CD4-positive, alpha-beta T cell treated with Interleukin-2 at 100 ng/mL for 4 hours (primary cell): ENCODE results near the gene HPN.

Source experiments
- DNase-seq: peaks from one replicate; pipeline ENCODE4 v3.0.0-alpha.2; 2020; ENCODE audit warnings: low spot score

Gene HPN

DNA sequence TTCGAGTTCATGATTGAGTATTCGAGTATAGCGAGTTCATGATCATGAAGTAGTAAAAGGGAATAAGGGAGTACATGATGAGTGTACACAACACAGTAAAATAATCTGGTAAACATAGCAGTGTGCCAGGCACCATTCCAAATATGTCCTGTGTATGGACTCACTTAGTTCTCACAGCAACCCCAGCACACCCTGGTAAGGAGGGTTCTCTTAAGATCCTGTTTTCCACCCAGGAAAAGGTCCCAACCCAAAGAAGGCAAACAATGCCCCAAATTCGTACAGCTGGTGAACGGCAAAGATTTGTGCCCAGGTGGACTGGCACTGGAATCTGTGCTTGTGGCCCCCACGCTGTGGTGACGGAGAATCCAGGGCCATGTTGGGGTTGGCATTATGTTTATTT, 21.4 kb downstream of the HPN start:
- no peak for DNase-seq

DNA sequence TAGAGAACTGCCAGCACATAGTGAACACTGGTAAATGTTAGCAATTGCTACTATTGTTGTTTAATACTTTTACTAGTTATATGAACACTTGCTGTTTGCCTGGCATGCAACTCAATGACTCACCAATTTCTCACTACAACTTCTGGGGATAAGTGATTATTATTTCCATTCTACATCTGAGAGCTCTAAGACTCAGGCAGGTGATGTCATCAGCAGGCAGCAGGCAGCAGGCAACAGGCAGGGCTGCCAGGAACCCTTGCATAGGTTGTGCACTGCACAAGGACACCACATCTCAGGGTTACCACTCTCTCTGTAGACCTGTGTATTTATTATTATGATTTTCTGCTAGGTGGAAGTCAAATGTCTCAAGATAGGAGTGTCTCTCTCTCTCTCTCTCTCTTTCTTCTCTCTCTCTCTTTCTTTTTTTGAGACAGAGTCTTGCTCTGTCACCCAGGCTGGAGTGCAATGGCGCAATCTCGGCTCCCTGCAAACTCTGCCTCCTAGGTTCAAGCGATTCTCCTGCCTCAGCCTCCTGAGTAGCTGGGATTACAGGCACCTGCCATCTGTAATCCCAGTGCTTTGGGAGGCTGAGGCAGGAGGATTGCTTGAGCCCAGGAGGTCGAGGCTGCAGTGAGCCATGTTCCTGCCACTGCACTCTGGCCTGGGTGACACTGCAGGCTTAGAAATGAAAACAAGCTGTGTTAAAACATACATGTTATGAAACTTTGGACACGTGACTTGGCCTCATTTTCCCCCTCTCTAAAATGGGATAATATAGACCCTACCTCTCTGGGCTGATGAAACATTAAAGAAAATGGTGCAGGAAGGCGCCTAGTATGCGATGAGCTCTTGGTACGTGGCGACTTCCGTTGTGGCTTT, 22.7 kb downstream of the HPN start:
- no peak for DNase-seq

DNA sequence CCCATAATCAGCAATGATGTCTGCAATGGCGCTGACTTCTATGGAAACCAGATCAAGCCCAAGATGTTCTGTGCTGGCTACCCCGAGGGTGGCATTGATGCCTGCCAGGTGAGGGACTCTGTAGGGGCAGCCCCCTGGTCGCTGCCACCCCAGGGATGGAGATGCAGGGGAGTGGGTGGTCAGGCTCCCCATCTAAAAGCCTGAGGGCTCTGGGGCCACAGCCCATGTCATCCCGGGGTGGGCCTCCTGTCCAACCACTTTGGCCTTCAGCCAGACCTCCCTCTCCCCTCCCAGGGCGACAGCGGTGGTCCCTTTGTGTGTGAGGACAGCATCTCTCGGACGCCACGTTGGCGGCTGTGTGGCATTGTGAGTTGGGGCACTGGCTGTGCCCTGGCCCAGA, 24.1 kb downstream of the HPN start:
- DNase-seq = no peak

- DNase-seq = no peak
Measured at GRCh38 chr19:35066121-35066520, 24.6 kb downstream of the HPN start.

DNA sequence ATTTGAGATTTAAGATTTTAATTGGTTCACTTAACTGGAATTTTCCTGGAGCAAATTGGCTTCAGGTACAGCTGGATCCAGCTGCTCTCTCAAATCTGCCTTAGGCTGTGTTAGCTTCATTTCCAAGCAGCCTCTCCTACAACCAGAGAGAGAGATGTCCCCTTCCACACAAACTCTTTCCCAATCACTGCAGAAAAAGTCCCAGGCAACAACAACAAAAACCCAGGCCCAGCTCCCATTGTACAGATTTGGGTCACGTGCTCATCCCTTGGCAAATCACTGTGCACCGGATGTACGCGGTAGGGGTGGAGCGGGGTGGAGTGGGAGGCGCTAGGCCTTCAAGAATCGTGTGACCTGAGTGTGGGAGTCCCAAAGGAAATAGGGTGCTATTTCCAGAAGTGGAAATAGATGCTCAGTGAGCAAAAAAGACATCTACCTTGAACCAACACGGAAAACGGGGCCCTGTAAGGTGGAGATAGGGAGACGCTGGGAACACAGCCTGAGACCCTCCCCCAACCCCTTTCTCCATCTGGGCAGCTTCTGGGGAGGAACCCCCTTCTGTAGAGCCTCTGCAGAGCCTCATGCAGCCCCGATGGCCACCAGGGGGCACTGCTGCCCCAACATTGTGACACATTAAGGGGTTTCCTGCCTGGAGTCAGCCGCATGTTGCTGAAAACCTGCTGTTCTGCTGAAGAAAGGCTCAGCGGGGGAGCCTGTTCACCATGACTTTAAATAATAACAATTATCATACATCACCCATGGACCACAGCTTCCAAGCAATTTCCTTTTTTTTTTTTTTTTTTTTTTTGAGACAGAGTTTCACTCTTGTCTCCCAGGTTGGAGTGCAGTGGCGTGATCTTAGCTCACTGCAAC, 25.4 kb downstream of the HPN start:
- peak; percentile 87 for DNase-seq

GRCh38 chr19:35068941-35069634, 27.6 kb downstream of the HPN start:
- DNase-seq = no peak

DNA sequence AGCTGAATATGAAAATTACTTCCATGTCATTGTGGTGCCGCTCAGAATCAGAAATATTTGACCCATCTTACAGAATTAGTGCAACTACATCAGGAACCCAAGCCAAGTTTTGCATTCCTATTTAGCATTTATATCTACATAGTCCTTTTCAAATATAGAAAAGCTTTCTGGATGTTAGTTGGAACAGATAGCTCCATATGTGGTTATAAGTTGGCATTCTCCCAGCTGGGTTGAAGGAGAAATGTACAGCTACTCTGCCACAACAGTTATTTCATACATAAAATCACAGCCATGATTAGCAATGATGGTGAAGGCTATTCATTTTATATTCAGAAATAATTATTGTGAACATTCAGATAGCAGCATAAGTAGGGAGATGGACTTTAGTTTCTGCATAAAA, 28.2 kb downstream of the HPN start:
- no peak for DNase-seq

DNA sequence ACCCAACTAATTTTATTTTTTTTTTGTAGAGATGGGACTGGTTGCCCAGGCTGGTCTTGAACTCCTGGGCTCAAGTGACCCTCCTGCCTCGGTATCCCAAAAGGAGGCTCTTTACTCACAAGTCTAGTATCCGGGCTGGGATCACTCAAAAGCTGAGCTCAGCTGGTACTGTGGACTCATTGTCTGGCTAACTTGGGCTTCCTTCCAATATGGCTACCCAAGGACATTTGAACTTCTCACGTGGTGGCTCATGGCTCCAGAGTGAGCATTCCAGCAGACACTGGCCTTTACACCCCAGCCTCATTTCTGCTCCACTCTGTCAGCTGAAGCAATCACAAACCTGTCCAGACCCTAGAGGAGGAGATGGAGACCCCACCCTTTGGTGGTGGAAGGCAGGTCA, 28.9 kb downstream of the HPN start:
- no peak for DNase-seq

DNA sequence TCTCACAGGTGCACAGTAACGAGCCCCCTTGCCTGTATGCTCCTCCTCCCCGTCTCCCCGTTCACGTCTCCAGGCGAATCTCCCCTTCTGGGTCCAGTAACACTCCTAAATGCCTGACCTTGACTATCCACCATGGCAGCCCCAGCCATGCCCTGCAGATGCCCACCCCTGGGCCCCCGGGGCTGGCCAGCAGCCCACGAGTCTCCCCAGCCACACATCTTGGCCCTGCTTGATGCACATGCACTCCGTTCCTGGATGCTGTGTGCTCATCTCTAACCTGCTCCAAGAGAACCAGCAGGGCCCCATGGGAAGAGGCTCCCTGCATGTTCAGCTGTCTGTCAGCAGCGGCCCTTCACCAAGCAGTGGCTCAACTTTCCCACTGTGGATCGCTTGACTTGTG, 32.0 kb downstream of the HPN start:
- DNase-seq = no peak

GRCh38 chr19:35073941-35074340, 32.4 kb downstream of the HPN start:
- DNase-seq = no peak

DNA sequence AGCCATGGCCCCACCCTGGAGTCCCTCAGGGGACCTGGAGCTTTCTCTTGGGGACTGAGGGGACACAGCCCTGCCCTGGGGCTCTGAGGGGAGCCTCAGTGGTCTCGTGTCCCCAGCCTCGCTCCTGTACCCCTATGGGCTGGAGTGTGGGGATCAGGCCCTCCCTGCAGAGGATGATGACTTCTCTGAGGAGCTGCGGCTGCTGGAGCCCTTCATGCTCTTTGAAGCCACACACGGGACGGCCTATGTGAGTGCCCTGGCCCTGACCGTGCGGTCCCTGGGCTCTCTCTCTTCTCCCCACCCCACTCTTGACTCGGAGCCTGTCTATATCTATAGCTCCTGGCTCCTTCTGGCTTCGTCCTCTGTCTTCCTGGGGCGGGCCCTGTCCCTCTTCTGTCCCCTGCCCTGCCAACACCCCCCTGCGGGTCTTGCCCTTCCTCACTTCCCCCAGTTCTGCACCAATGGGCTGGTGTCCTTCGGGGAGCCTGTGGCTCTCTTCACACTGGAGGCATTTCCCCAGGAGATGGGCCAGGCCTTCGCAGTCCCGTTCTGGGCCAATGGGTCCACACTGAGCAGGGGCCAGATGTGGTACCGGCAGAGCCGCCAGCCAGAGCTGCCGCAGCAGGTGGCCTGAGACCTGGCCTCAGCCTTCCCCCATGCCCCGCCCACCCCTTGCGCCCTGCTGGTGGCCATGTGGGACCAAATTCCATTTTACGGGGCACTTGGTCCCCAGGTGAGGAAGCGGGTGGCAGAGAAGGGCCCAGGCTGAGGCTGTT, 33.1 kb downstream of the HPN start:
- no peak for DNase-seq

- no peak for DNase-seq
Measured at GRCh38 chr19:35075202-35076025, 33.9 kb downstream of the HPN start.

DNA sequence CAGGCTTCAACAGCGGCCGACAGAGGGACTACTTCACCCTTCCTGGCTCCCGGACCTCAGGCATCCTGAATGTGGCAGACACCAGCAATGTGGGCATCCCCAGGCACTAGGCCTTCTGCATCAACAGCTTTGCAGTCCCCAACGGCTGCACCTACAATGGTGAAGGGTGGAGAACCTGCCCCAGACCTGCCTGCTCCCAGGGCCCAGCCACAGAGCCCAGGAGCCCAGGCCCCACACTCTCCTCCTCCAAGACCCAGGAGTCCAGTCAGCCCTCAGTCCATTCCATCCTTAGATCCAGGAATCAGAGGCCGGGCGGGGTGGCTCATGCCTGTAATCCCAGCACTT, 34.5 kb downstream of the HPN start:
- no peak for DNase-seq

GRCh38 chr19:35076657-35077056, 35.1 kb downstream of the HPN start:
- DNase-seq = no peak

- DNase-seq = no peak
Measured at GRCh38 chr19:35077411-35078223, 36.1 kb downstream of the HPN start.

DNA sequence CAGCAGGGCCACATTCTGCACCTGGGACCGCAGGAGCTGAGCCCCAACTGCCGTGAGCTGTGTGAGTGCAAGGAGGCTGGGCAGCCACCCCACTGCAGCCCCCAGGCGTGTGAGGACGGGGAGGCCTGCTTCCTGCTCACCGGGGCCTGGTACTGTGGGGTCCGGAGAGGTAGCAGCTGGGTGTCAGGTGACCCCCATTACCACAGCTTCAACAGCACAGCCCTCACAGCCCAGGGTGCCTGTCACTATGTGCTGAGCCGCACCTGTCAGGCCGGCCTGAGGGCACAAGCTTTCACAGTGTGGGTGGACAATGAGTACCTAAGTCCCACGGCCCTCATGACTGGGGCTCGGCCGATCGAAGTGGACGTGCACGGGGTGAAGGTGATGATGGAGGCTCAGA, 38.3 kb downstream of the HPN start:
- DNase-seq = no peak

GRCh38 chr19:35080613-35081170, 39.2 kb downstream of the HPN start:
- DNase-seq = no peak

DNA sequence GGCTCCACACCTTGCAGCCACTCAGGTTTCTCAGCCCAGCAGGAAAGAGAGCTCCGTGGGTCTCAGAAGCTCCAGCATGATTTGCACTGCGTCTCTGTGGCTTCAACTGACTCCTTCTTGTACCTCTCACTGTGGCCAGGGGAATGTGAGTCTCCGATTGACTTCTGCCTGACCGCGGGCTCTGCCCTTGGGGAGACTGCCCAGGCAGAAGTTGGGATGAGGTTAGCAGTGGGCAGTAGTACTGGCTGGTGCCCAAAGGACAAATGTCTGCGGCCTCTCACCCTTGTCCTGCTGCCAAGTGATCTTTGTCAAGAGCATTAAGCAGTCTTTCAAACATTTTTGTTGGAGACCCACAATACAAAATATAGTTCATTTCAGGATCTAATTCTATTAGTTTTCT, 39.7 kb downstream of the HPN start:
- DNase-seq = no peak

GRCh38 chr19:35083691-35084508, 42.4 kb downstream of the HPN start:
- DNase-seq = no peak
